GM08714 (cell line): Measurements from ENCODE around the gene MMUT.

Experiments used
- H3K4me3 ChIP-seq: fragments of 200-500 bp; sonication (Bioruptor generic); 2 replicates; pipeline ENCODE4 v1.5.1; 2014; ENCODE audit warnings: mild to moderate bottlenecking, low read length, inconsistent platforms
- ZNF274 ChIP-seq: IDR thresholded peaks from 2 replicates; pipeline ENCODE4 v1.6.1; 2012; ENCODE audit warnings: mild to moderate bottlenecking, low read depth, low read length

The MMUT gene

GRCh38 chr6:49384904-49385303 is 78.1 kb downstream of the MMUT start:
- TF ChIP-seq ZNF274 = no peak
- no peak overlapping the region for H3K4me3 ChIP-seq
